Liver (tissue), 9 donors: Measurements from ENCODE around the gene TUT4. TPM values are rescaled to one million over a fixed set of nuclear protein-coding genes. Genes with fewer than 3 reads are reported as not detected.

Source experiments
- DNase-seq: peaks from one replicate; pipeline ENCODE4 v3.0.0-alpha.2; 2017; ENCODE audit warnings: low spot score
- H3K27ac ChIP-seq, 2 donors: one replicate each; pipeline ENCODE4 v1.7.0; 2013; ENCODE audit warnings: inconsistent platforms in 2 of 2, low read length in 2 of 2, control low read depth in 1 of 2, low read depth in 1 of 2, mild to moderate bottlenecking in 1 of 2
- H3K27me3 ChIP-seq, 4 donors: one replicate each; pipeline versions ENCODE4 v1.6.1 to v1.7.0; 2013; ENCODE audit warnings: low read length in 3 of 4, inconsistent platforms in 1 of 4, mild to moderate bottlenecking in 1 of 4, moderate library complexity in 1 of 4; ENCODE audit not compliant: control insufficient read depth in 4 of 4, insufficient read depth in 4 of 4
- H3K36me3 ChIP-seq, 4 donors: one replicate each; pipeline versions ENCODE4 v1.6.1 to v1.7.0; 2013; ENCODE audit warnings: low read length in 3 of 4, mild to moderate bottlenecking in 3 of 4, low read depth in 1 of 4, moderate library complexity in 1 of 4; ENCODE audit not compliant: control insufficient read depth in 4 of 4, insufficient read depth in 3 of 4
- H3K4me1 ChIP-seq, 4 donors: one replicate each; pipeline versions ENCODE4 v1.6.1 to v1.7.0; 2013; ENCODE audit warnings: low read length in 3 of 4, mild to moderate bottlenecking in 3 of 4, moderate library complexity in 1 of 4; ENCODE audit not compliant: control insufficient read depth in 4 of 4, insufficient read depth in 4 of 4
- H3K4me3 ChIP-seq, 3 donors: one replicate each; pipeline versions ENCODE4 v1.6.1 to v1.7.0; 2013; ENCODE audit warnings: low read length in 3 of 3, control low read depth in 1 of 3, low read depth in 1 of 3, mild to moderate bottlenecking in 1 of 3
- H3K9ac ChIP-seq, 2 donors: one replicate each; pipeline ENCODE4 v1.7.0; 2013; ENCODE audit warnings: low read length in 2 of 2, mild to moderate bottlenecking in 2 of 2, moderate library complexity in 2 of 2, control low read depth in 1 of 2, low read depth in 1 of 2
- H3K9me3 ChIP-seq, 4 donors: one replicate each; pipeline versions ENCODE4 v1.6.1 to v1.7.0; 2013; ENCODE audit warnings: low read length in 3 of 4; ENCODE audit not compliant: control insufficient read depth in 4 of 4
- ATF3 ChIP-seq: IDR thresholded peaks from 2 replicates; pipeline ENCODE4 v1.6.1; 2016; ENCODE audit warnings: antibody characterized with exemption
- EGR1 ChIP-seq, 2 donors: IDR thresholded peaks; 2 replicates each; pipeline ENCODE4 v1.6.1; 2016 to 2018; ENCODE audit warnings: antibody characterized with exemption in 2 of 2, low read depth in 2 of 2
- FOXA1 ChIP-seq: IDR thresholded peaks from 2 replicates; pipeline ENCODE4 v1.6.1; 2016; ENCODE audit warnings: antibody characterized with exemption
- FOXA2 ChIP-seq: IDR thresholded peaks from 2 replicates; pipeline ENCODE4 v1.6.1; 2016; ENCODE audit warnings: antibody characterized with exemption
- GABPA ChIP-seq, 2 donors: IDR thresholded peaks in 1 of 2; conservative IDR thresholded peaks in 1 of 2; 2 replicates each; pipeline ENCODE4 v1.6.1; 2016; ENCODE audit warnings: antibody characterized with exemption in 2 of 2, mild to moderate bottlenecking in 1 of 2, moderate library complexity in 1 of 2
- HNF4G ChIP-seq: IDR thresholded peaks from 2 replicates; pipeline ENCODE4 v1.6.1; 2016; ENCODE audit warnings: antibody characterized with exemption
- NR2F2 ChIP-seq: IDR thresholded peaks from 2 replicates; pipeline ENCODE4 v1.6.1; 2016; ENCODE audit warnings: antibody characterized with exemption
- RAD21 ChIP-seq, 2 donors: IDR thresholded peaks; 2 replicates each; pipeline ENCODE4 v1.6.1; 2016; ENCODE audit warnings: antibody characterized with exemption in 2 of 2, mild to moderate bottlenecking in 2 of 2
- REST ChIP-seq: IDR thresholded peaks from 2 replicates; pipeline ENCODE4 v1.6.1; 2016; ENCODE audit warnings: antibody characterized with exemption, mild to moderate bottlenecking
- SP1 ChIP-seq: IDR thresholded peaks from 2 replicates; pipeline ENCODE4 v1.6.1; 2018; ENCODE audit warnings: antibody characterized with exemption, mild to moderate bottlenecking
- YY1 ChIP-seq: IDR thresholded peaks from 2 replicates; pipeline ENCODE4 v1.6.1; 2016; ENCODE audit warnings: antibody characterized with exemption, mild to moderate bottlenecking
- WGBS: extraction: QIAGEN DNeasy Blood & Tissue Kit; methylation state at CpG from one replicate; pipeline ENCODE4 v1.1.7; 2013; 5-methylcytosine and 5-hydroxymethylcytosine counted together
- polyA plus RNA-seq, 2 donors: library from polyadenylated mRNA; stranded (reverse) in 1 of 2; unstranded in 1 of 2; fragments of 200-250 nt in 1 of 2; fragments of >200 nt in 1 of 2; fragmentation: Nextera tagmentation in 1 of 2; extraction: Ambion mirVana in 1 of 2; gene quantifications; one replicate each; pipeline versions ENCODE4 v1.2.1 to v1.2.3, GENCODE V29; 2013 to 2015
- total RNA-seq, 2 donors: library from RNA; depleted of rRNA; stranded (reverse); fragments of >200 nt; gene quantifications; one replicate each; pipeline ENCODE4 v1.2.3, GENCODE V29; 2014
- TF ChIP-seq, protein P1 (sequence below): IDR thresholded peaks from 2 replicates; pipeline ENCODE4 v1.6.1; 2016; ENCODE audit warnings: antibody characterized with exemption
- donor health status: healthy.
- donor health status: healthy.
- donor health status: healthy.
- donor health status: healthy.
- donor health status: healthy.

Gene TUT4
- total and polyA plus RNA-seq, 4 donors, result 12.2 to 28.0 (median 24.0) TPM

DNA sequence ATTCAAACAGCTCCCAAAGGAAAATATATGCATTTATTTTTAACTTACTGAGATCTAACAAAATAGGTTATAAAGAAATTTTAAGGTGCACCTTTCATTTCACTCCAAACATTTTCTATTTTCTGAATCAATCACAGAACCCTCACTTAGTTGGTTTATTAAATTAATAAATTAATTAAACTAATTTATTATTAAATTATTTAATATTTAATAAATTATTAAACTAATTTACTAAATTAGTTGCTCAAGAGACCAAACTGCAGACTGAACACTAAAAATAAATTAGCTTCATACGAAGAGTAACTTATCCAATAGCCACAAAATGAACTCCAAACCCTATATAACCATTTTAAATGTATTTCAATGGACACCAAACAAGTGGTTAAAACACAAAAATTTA lies 80.5 kb downstream of the TUT4 start:
- no peak for DNase-seq
- Histone ChIP-seq H3K36me3 (peaks cover 0 to 2% (median 2%) of the 10 kb centered on the region in 4 donors), H3K27ac (no peak overlapping the region), H3K4me3 (no peak overlapping the region), H3K9me3 (no peaks in the 10 kb centered on the region), H3K27me3 (no peaks in the 10 kb centered on the region), H3K9ac (no peak overlapping the region), H3K4me1 (peaks cover 0 to 24% (median 16%) of the 10 kb centered on the region in 4 donors)
- WGBS, result 98% methylated on average over 1 of the region's 1 CpG
- TF ChIP-seq EGR1 (IDR thresholded peaks at IDR 0.05; ENCODE audit: low read depth in 2 of 2), result no peak
- TF ChIP-seq SP1, result no peak
- no peak for TF ChIP-seq RAD21 (IDR thresholded peaks at IDR 0.05)
- no peak for TF ChIP-seq HNF4G
- TF ChIP-seq GABPA (IDR thresholded peaks at IDR 0.05 in 1 of 2, conservative IDR thresholded peaks at IDR 0.05 in 1 of 2), result no peak
- TF ChIP-seq FOXA1, result no peak
- TF ChIP-seq ATF3, result no peak
- TF ChIP-seq, protein P1, sequence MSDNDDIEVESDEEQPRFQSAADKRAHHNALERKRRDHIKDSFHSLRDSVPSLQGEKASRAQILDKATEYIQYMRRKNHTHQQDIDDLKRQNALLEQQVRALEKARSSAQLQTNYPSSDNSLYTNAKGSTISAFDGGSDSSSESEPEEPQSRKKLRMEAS, result no peak
- TF ChIP-seq REST, result no peak
- no peak for TF ChIP-seq YY1
- TF ChIP-seq FOXA2, result no peak

DNA sequence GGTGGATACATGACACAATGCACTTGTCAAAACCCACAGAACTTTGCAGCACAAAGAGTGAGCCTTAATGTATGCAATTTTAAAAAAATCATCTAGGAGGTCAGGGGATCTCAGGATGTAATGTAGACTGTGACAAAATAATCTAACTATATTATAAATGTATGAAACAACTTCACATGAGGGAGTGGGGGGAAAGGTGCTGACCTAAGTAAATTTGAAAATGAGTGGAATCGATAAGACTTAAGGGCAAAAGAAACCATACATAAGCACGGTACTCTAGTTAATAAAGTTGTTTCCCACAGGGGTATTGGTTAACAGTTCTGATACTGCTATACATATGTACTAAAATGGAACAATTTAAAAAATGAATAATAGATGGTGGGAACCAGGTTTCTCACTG lies 83.8 kb downstream of the TUT4 start:
- Histone ChIP-seq H3K27me3 (no peaks in the 10 kb centered on the region), H3K27ac (no peak overlapping the region), H3K9ac (no peak overlapping the region), H3K4me1 (peaks cover 0 to 13% (median 9%) of the 10 kb centered on the region in 4 donors), H3K9me3 (no peaks in the 10 kb centered on the region), H3K36me3 (peaks cover 0 to 2% (median 0%) of the 10 kb centered on the region in 4 donors), H3K4me3 (no peak overlapping the region)
- DNase-seq, result no peak
- WGBS, result 98% methylated on average over 2 of the region's 2 CpGs
- no peak for TF ChIP-seq YY1
- TF ChIP-seq REST, result no peak
- TF ChIP-seq EGR1 (IDR thresholded peaks at IDR 0.05; ENCODE audit: low read depth in 2 of 2), result no peak
- TF ChIP-seq GABPA (IDR thresholded peaks at IDR 0.05 in 1 of 2, conservative IDR thresholded peaks at IDR 0.05 in 1 of 2), result no peak
- TF ChIP-seq NR2F2, result no peak
